ENCODE measurements around the gene KCNJ15. TPM values are rescaled to one million over a fixed set of nuclear protein-coding genes. Genes with fewer than 3 reads are reported as not detected.

KCNJ15 gene
- total RNA-seq (2022; extraction: Qiagen RNA extraction; ENCODE audit: low read depth) = 0.06 to 0.17 TPM (median 0.07 TPM) in 3 of 5 replicates, not detected in the others

DNA sequence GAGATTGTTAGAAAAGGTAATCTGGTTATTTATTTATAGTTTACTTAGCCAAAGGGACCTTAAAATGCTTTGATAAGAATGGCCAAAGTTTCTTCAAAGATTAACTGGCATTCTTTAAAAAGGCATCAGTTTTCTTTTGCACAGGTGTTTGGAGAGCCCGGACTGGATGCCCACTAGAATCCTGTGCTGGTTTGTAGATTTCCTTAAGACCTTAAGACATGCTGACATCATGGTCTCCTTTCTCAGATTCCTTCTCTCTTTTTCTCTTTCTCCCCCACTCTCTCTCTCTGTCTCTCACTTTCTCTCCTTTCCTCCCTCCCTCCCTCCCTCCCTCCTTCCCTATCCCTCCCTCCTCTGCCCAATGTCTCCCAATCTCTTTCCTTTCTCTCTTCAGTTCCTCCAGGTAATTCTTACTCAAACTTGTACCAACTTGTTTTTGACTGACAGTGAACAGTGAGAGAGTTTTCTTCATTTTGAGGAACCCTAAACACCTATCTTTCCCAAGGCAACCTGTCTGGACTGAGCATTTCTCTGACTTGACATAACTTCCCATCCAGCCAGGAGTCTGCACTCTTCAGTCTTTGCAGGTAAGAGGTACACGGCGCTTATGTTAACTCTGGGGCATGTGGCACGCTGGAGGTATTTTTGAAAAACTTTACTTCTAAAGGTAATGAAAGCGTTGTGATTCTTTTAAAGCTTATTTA lies at the start of gene KCNJ15:
KCNJ15 (plus strand) TSS at position 393 of the 704 bp plus-strand sequence. CDS start 42,271 bp downstream, outside the sequence.

Other genes with a start within 250 kb of the KCNJ15 start
- gene ERG, start 241.5 kb downstream of the KCNJ15 start, total RNA-seq (2022; extraction: Qiagen RNA extraction; ENCODE audit: low read depth) = not detected in 5 replicates